Muscle layer of duodenum (tissue), 2 donors: Measurements from ENCODE around the gene TAOK2.
"Not testable (repeated sequence)": the region's sequence is repeated elsewhere in the genome, so short reads cannot be mapped to it uniquely, and the experiment has no call there.

Experiments
- H3K27ac ChIP-seq: one replicate; pipeline ENCODE4 v1.7.0; 2013; ENCODE audit warnings: mild to moderate bottlenecking, low read length
- H3K27me3 ChIP-seq: one replicate; pipeline ENCODE4 v1.7.0; 2013; ENCODE audit warnings: low read depth, mild to moderate bottlenecking, control low read depth, low read length
- H3K36me3 ChIP-seq, 2 donors: one replicate each; pipeline ENCODE4 v1.7.0; 2013; ENCODE audit warnings: low read length in 2 of 2, control low read depth in 1 of 2, mild to moderate bottlenecking in 1 of 2; ENCODE audit not compliant: insufficient read depth in 2 of 2, control insufficient read depth in 1 of 2
- H3K4me1 ChIP-seq, 2 donors: one replicate each; pipeline ENCODE4 v1.7.0; 2013; ENCODE audit warnings: low read length in 2 of 2, mild to moderate bottlenecking in 2 of 2, control low read depth in 1 of 2, moderate library complexity in 1 of 2; ENCODE audit not compliant: insufficient read depth in 2 of 2, control insufficient read depth in 1 of 2
- H3K4me3 ChIP-seq, 2 donors: one replicate each; pipeline ENCODE4 v1.7.0; 2013; ENCODE audit warnings: low read length in 2 of 2, low read depth in 1 of 2, mild to moderate bottlenecking in 1 of 2
- H3K9me3 ChIP-seq, 2 donors: one replicate each; pipeline ENCODE4 v1.7.0; 2013; ENCODE audit warnings: low read length in 2 of 2, control low read depth in 1 of 2, mild to moderate bottlenecking in 1 of 2; ENCODE audit not compliant: control insufficient read depth in 1 of 2
- donor health status: healthy.

Gene TAOK2

GRCh38 chr16:29973384-29974246 lies at the start of gene TAOK2:
TSS of gene TAOK2 (plus strand) at chr16:29973868. CDS start at chr16:29977773, 3,905 bp downstream.
- H3K27ac ChIP-seq, result peak within 1 kb of the TSS; percentile 88
- H3K27me3 ChIP-seq, result no peaks in the 10 kb centered on the region
- peaks cover 19 to 26% of the 10 kb centered on the region in 2 donors for H3K4me1 ChIP-seq
- H3K4me3 ChIP-seq, result peak within 1 kb of the TSS; percentile 91 to 92
- no peaks in the 10 kb centered on the region for H3K9me3 ChIP-seq
- peaks cover 11 to 24% of the 10 kb centered on the region in 2 donors for H3K36me3 ChIP-seq

GRCh38 chr16:29925105-29925756 lies 48.4 kb upstream of the TAOK2 start:
- Histone ChIP-seq H3K9me3 (no peaks in the 10 kb centered on the region), H3K4me3 (peak overlapping the region; percentile 77 to 93), H3K36me3 (peaks cover 20 to 26% of the 10 kb centered on the region in 2 donors), H3K27ac (no peak overlapping the region), H3K27me3 (no peaks in the 10 kb centered on the region), H3K4me1 (peaks cover 6 to 16% of the 10 kb centered on the region in 2 donors)

GRCh38 chr16:29925781-29926710 lies 47.6 kb upstream of the TAOK2 start, which contains the start of gene KCTD13:
TSS of gene KCTD13 (minus strand) at chr16:29926226. CDS start at chr16:29926033, 193 bp downstream.
- no peaks in the 10 kb centered on the region for H3K9me3 ChIP-seq
- H3K36me3 ChIP-seq, result peaks cover 12 to 18% of the 10 kb centered on the region in 2 donors
- peaks cover 6 to 16% of the 10 kb centered on the region in 2 donors for H3K4me1 ChIP-seq
- peak within 1 kb of the TSS; percentile 83 for H3K27ac ChIP-seq
- peak within 1 kb of the TSS; percentile 77 to 93 for H3K4me3 ChIP-seq
- no peaks in the 10 kb centered on the region for H3K27me3 ChIP-seq

GRCh38 chr16:29926711-29927052 lies 47.0 kb upstream of the TAOK2 start:
- Histone ChIP-seq H3K9me3 (no peaks in the 10 kb centered on the region), H3K4me3 (peak overlapping the region; percentile 77 to 93), H3K27ac (peak overlapping the region; percentile 83), H3K36me3 (peaks cover 9 to 12% of the 10 kb centered on the region in 2 donors), H3K4me1 (peaks cover 6 to 16% of the 10 kb centered on the region in 2 donors), H3K27me3 (no peaks in the 10 kb centered on the region)

GRCh38 chr16:29927070-29927905 lies 46.4 kb upstream of the TAOK2 start:
- Histone ChIP-seq H3K4me1 (peaks cover 6 to 16% of the 10 kb centered on the region in 2 donors), H3K9me3 (no peaks in the 10 kb centered on the region), H3K27ac (peak overlapping the region; percentile 83), H3K36me3 (peaks cover 5 to 8% of the 10 kb centered on the region in 2 donors), H3K4me3 (peak overlapping the region; percentile 77 to 93), H3K27me3 (no peaks in the 10 kb centered on the region)

GRCh38 chr16:29931750-29932149 lies 41.9 kb upstream of the TAOK2 start:
- not testable (repeated sequence) for H3K4me3 ChIP-seq, H3K4me1 ChIP-seq, H3K9me3 ChIP-seq, H3K27me3 ChIP-seq, H3K27ac ChIP-seq, H3K36me3 ChIP-seq

GRCh38 chr16:29940656-29941055 lies 33.0 kb upstream of the TAOK2 start:
- Histone ChIP-seq H3K27me3 (no peaks in the 10 kb centered on the region), H3K36me3 (no peaks in the 10 kb centered on the region), H3K27ac (no peak overlapping the region), H3K4me3 (no peak overlapping the region), H3K4me1 (peaks cover 3 to 7% of the 10 kb centered on the region in 2 donors), H3K9me3 (no peaks in the 10 kb centered on the region)

GRCh38 chr16:29943846-29944799 lies 29.5 kb upstream of the TAOK2 start:
- H3K27ac ChIP-seq, result peak overlapping the region; percentile 77
- H3K4me3 ChIP-seq, result no peak overlapping the region
- H3K4me1 ChIP-seq, result peaks cover 3 to 7% of the 10 kb centered on the region in 2 donors
- no peaks in the 10 kb centered on the region for H3K27me3 ChIP-seq
- no peaks in the 10 kb centered on the region for H3K36me3 ChIP-seq
- H3K9me3 ChIP-seq, result no peaks in the 10 kb centered on the region

GRCh38 chr16:29947897-29948296 lies 25.8 kb upstream of the TAOK2 start:
- H3K27ac ChIP-seq, result no peak overlapping the region
- H3K4me1 ChIP-seq, result peaks cover 3 to 7% of the 10 kb centered on the region in 2 donors
- no peak overlapping the region for H3K4me3 ChIP-seq
- H3K36me3 ChIP-seq, result no peaks in the 10 kb centered on the region
- no peaks in the 10 kb centered on the region for H3K27me3 ChIP-seq
- no peaks in the 10 kb centered on the region for H3K9me3 ChIP-seq
